Glomerular endothelial cell (primary cell): ENCODE results near the gene SLC7A7. TPM values are rescaled to one million over a fixed set of nuclear protein-coding genes. Genes with fewer than 3 reads are reported as not detected.
"Not testable (repeated sequence)": the region's sequence is repeated elsewhere in the genome, so short reads cannot be mapped to it uniquely, and the experiment has no call there.

Experiments
- DNase-seq: peaks from one replicate; pipeline ENCODE4 v3.0.0-alpha.2; 2011; ENCODE audit warnings: low read depth, low spot score; ENCODE audit errors: extremely low read depth
- total RNA-seq: library from RNA; depleted of rRNA; stranded (reverse); fragments of >200 nt; gene quantifications from 2 replicates; pipeline ENCODE4 v1.2.3, GENCODE V29; 2015

The SLC7A7 gene
- total RNA-seq, 1 donor from 2014 or later = 38.2 TPM

DNA sequence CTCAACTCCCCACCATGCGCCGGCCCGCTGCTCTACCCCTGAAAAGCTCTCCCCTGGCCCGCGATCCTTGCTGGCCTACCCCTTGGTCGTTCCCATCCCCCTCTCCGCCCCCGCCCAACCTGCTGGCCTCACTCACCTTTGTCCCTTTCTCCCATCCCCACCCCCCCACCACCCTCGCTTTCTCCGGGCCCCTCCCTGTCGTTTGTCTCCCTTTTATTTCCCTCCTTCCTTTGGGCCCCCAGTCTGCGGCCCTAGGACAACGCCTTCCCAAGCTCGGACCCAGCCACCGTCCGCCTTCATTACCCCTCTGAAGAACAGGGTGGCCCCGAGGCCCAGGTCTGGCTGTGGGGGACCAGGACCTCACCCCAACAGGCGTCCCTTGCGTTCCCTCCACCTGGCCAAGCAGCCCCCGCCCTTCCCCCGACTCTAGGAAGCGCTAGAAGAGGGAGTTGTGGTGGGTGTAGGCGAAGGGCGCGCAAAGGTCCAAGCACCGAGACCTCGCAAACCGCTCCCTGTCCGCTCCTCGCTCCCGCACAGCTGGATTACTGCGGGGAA is 6.9 kb upstream of the SLC7A7 start:
- DNase-seq = no peak

GRCh38 chr14:22821193-22822015 is 6.2 kb upstream of the SLC7A7 start:
- DNase-seq = no peak

- no peak for DNase-seq
Observed at GRCh38 chr14:22820731-22821130, 5.5 kb upstream of the SLC7A7 start.

- DNase-seq = peak; percentile 56
Observed at GRCh38 chr14:22819151-22819988, 4.1 kb upstream of the SLC7A7 start.

DNA sequence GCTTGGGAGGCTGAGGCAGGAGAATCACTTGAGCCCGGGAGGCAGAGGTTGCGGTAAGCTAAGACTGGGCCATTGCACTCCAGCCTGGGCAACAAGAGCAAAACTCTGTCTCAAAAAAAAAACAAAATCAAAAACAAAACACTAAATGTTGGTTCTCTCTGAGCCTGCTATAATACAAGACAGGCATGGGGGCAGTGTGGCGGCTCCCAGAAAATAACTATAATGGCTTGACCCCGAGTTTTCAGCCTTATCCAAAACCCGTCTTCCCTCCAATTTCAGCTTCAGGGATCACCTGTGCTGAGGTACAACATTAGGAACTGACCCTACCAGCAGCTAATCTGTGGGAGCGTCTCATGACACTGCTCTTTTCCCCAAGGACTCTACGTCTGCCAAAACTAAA is 862 bp downstream of the SLC7A7 start:
- no peak for DNase-seq

DNA sequence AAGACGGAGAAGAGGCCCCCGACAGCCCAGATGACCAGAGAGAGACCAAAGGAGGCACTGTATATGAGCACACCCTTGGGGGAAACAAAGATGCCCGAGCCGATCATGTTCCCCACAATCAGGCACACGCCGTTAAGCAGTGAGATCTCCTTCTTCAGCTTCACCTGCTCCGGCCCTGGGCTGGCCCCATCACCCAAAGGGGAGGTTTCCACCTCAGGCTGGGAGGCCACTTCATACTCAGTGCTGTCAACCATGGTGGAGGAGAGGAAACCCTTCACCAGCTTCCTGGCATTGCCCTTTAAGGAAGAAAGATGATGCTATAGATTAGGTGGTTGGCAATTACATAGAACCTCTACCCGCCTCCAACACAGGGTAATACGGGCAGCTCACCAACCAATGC is 2.1 kb downstream of the SLC7A7 start:
- no peak for DNase-seq

DNA sequence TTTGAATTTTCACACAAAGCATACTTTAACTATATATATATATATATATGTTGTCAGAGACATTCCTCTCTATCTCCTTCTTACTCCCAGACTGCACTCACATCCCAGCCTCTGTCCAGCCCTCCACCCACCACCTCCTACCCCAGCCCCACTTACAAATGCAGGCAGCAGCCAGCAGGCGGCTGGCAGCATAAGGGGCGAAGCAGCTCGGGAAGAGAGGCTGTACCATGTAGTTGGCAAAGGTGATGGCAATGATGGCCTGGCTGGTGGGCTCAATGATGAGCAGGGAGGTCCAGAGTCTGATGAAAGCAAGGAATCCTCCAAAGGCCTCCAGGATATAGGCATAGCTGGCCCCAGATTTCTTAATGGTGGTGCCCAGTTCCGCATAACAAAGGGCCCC is 2.5 kb downstream of the SLC7A7 start:
- DNase-seq = no peak

DNA sequence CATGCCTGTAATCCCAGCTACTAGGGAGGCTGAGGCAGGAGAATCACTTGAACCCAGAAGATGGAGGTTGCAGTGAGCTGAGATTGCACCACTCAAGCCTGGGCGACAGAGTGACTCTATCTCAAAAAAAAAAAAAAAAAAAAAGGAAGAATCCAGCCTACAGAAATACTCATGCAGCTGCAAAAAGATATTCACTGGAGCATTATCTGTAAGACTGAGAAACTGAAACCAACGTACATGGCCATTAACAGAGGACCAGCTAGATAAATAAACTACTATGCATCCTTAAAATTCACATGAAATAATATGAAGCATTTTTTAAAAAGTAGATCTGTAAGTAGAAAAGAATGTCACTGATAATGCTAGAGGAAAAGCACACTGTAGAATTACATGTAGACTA is 3.5 kb downstream of the SLC7A7 start:
- DNase-seq = no peak

- no peak for DNase-seq
Observed at GRCh38 chr14:22808388-22809209, 6.6 kb downstream of the SLC7A7 start.

GRCh38 chr14:22807432-22808087 is 7.7 kb downstream of the SLC7A7 start:
- DNase-seq = no peak

GRCh38 chr14:22805235-22805634 is 10.0 kb downstream of the SLC7A7 start:
- not testable (repeated sequence) for DNase-seq

DNA sequence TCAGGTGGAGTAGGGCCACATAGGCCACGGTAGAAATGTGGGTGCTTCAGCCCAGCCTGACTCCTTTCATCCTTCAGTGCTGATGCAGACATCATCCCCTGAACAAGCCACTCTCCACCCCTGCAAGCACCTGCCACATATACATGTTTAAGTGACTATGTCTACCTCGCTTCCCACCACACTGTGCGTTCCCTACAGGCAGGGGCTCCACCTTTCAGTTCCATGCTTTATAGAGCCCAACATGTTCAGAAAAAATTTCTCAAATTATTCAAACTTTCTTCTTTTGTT is 11.6 kb downstream of the SLC7A7 start:
- no peak for DNase-seq

GRCh38 chr14:22802860-22803686 is 12.2 kb downstream of the SLC7A7 start:
- DNase-seq = no peak

DNA sequence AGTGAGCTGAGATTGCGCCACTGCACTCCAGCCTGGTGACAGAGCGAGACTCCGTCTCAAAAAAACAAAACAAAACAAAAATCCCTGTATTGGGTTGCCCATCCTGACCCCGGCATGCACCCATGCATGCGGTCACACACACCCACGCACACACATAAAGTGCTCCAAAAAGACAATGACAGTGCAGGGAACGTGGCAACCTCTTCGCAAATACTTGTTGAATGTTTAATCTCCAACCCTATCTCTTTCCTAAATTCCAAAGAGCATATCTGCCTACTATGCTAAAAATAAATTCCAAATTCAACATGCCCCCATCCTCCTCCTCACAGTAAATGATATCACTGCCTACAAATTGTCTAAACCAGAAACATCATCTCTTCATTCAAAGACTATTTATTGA is 13.5 kb downstream of the SLC7A7 start:
- DNase-seq = no peak

- DNase-seq = no peak
Observed at GRCh38 chr14:22800346-22800745, 14.9 kb downstream of the SLC7A7 start.

GRCh38 chr14:22798528-22798927 is 16.7 kb downstream of the SLC7A7 start:
- DNase-seq = no peak

DNA sequence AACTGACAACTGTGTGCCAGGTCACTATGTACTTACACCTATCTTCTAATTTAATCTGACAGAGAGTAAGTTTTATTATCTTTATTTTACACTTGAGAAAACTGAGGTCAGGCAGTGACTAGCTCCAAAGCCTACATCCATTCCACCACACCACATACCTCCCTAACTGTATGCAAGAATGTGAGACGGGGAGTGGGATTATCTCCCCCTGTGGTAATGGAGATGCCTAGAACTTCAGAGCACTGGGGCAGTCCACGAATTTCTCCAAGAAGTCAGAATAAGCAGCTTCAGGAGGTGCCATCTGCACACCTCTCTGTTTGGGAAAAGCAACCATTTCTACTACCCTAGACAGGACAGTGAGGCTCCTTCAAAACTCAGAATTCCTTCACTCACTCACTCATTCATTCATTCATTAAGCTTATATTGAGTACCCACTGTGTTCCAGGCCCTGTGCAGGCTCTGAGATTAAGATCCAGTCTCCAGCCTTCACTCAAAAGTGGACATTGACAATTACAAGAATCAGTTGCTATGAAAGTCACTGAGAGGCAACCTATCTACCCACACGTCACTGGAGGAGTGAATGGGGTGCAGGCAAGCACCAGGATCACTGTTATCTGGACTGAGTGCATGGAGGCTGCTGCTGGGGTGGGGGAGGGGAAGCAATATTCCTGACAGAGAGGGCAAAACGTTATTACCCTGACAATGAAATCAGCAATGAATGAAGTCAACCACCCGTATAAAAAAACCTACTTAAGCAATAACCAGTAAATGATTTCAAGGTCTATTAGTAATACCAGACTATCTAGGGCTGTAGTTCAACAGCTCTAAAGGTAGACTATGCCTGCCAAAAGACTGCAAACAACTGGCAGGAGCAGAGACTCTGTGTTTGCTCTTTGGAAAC is 18.0 kb downstream of the SLC7A7 start:
- no peak for DNase-seq

DNA sequence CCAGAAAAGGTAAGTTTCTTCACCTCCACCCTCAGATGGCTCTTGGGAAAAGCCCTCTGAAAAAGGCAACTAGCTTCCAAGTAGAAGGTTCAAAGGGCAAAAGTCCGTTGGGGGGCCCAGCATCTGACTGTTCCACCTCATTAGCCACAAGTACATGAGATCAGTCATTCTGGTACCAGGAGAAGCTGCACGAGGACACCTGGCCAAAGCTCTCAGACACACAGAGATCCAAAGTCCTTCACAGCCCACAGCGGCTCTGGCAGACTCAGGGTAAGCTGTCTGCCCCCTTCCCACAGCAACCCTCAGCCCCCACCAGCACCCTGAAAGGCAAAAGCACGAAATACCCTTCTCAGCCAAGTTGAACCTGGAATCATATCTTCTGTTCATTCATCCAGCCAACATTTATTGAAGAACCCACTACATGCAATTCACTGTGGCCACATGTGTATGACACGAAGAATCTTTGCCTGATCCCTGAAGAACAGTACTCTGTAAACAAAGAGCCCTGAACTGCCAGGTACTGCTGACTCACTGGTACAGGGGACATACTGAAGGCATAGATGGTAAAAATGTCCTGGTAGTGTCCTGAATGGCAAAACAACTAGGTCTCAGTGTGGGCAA is 19.0 kb downstream of the SLC7A7 start:
- DNase-seq = no peak
